Activated CD8-positive, alpha-beta memory T cell treated with anti-CD3 and anti-CD28 coated beads, Interleukin-2, amount 50 U/mL, for 48 hours (primary cell): Measurements from ENCODE around the gene BAZ1A.
"Not testable (repeated sequence)": the region's sequence is repeated elsewhere in the genome, so short reads cannot be mapped to it uniquely, and the experiment has no call there.

Experiments used
- DNase-seq: peaks from one replicate; pipeline ENCODE4 v3.0.0-alpha.2; 2020

BAZ1A gene

GRCh38 chr14:34851395-34851794 is 23.8 kb downstream of the BAZ1A start:
- DNase-seq = no peak

- no peak for DNase-seq
Observed at GRCh38 chr14:34845869-34846268, 29.3 kb downstream of the BAZ1A start.

- DNase-seq = no peak
Observed at GRCh38 chr14:34843011-34843554, 32.1 kb downstream of the BAZ1A start.

GRCh38 chr14:34837801-34838322 is 37.3 kb downstream of the BAZ1A start:
- DNase-seq = no peak

GRCh38 chr14:34835312-34835711 is 39.8 kb downstream of the BAZ1A start:
- DNase-seq = no peak

- DNase-seq = no peak
Observed at GRCh38 chr14:34833549-34834523, 41.3 kb downstream of the BAZ1A start.

- DNase-seq = no peak
Observed at GRCh38 chr14:34826661-34827060, 48.5 kb downstream of the BAZ1A start.

- no peak for DNase-seq
Observed at GRCh38 chr14:34824826-34825225, 50.3 kb downstream of the BAZ1A start.

GRCh38 chr14:34824256-34824655 is 50.9 kb downstream of the BAZ1A start:
- DNase-seq = no peak

GRCh38 chr14:34817768-34818167 is 57.4 kb downstream of the BAZ1A start:
- DNase-seq = no peak

- DNase-seq = no peak
Observed at GRCh38 chr14:34810028-34810427, 65.1 kb downstream of the BAZ1A start.

GRCh38 chr14:34806257-34806656 is 68.9 kb downstream of the BAZ1A start:
- no peak for DNase-seq

- DNase-seq = no peak
Observed at GRCh38 chr14:34804933-34805332, 70.2 kb downstream of the BAZ1A start.

GRCh38 chr14:34798861-34799260 is 76.3 kb downstream of the BAZ1A start:
- DNase-seq = not testable (repeated sequence)

- DNase-seq = no peak
Observed at GRCh38 chr14:34797747-34798583, 77.2 kb downstream of the BAZ1A start.

- DNase-seq = no peak
Observed at GRCh38 chr14:34796902-34797301, 78.3 kb downstream of the BAZ1A start.

GRCh38 chr14:34794941-34795340 is 80.2 kb downstream of the BAZ1A start:
- DNase-seq = no peak

GRCh38 chr14:34794217-34794616 is 80.9 kb downstream of the BAZ1A start:
- no peak for DNase-seq

- DNase-seq = no peak
Observed at GRCh38 chr14:34792598-34792997, 82.6 kb downstream of the BAZ1A start.

GRCh38 chr14:34785223-34786006 is 89.7 kb downstream of the BAZ1A start:
- no peak for DNase-seq

GRCh38 chr14:34782031-34782430 is 93.1 kb downstream of the BAZ1A start:
- DNase-seq = no peak

- DNase-seq = no peak
Observed at GRCh38 chr14:34781242-34781641, 93.9 kb downstream of the BAZ1A start.
